ENCODE measurements around the gene TPK1.

Gene TPK1

DNA sequence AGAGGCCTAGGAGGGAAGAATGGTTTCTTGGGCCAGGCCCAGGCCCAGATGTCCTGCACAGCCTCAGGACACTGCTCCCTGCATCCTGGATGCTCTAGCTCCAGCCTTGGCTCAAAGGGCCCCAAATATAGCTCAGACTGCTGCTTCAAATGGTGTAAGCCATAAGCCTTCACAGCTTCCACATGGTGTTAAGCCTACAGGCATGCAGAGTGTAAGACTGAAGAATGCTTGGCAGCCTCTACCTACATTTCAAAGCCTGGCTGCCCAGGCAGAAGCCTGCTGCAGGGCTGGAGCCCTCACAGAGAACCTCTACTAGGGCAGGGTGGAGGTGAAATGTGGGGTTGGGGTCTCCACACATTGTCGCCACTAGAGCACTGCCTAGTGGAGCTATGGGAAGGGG is 118.1 kb downstream of the TPK1 start:
- DNase-seq (ENCODE audit: low read depth, low spot score): no peak
- H3K4me3 ChIP-seq (ENCODE audit: low read depth, low read length): no peak overlapping the region
- TF ChIP-seq, protein P1, sequence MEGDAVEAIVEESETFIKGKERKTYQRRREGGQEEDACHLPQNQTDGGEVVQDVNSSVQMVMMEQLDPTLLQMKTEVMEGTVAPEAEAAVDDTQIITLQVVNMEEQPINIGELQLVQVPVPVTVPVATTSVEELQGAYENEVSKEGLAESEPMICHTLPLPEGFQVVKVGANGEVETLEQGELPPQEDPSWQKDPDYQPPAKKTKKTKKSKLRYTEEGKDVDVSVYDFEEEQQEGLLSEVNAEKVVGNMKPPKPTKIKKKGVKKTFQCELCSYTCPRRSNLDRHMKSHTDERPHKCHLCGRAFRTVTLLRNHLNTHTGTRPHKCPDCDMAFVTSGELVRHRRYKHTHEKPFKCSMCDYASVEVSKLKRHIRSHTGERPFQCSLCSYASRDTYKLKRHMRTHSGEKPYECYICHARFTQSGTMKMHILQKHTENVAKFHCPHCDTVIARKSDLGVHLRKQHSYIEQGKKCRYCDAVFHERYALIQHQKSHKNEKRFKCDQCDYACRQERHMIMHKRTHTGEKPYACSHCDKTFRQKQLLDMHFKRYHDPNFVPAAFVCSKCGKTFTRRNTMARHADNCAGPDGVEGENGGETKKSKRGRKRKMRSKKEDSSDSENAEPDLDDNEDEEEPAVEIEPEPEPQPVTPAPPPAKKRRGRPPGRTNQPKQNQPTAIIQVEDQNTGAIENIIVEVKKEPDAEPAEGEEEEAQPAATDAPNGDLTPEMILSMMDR (IDR thresholded peaks at IDR 0.05; ENCODE audit: insufficient read depth, low read length, missing control alignments): no peak
- POLR2A ChIA-PET: no interaction called here
- CTCF ChIA-PET: no interaction called here

DNA sequence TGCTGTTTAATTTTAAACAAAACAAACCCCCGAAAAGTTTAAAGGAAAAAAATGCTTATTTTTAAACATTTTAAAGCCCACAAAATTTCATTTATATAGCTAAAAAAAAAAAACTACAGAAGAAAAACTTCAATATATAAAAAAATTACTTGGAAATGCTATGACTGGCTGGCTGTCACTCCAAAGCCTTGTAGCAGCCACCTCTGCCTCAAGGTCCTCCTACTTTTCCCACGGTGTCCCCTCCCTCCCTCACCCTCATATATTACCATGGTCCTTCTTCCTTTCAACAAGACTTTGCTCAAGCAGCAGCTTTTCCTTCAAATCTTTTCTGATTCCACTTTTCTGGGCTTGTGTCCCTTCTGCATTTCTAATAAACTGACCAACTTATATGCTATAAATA is 122.0 kb downstream of the TPK1 start:
- no peak for DNase-seq (ENCODE audit: low read depth, low spot score)
- ChIA-PET POLR2A (no interaction called here), CTCF (no interaction called here)
- H3K4me3 ChIP-seq (ENCODE audit: low read depth, low read length): no peak overlapping the region
- TF ChIP-seq, protein P1 (IDR thresholded peaks at IDR 0.05; ENCODE audit: insufficient read depth, low read length, missing control alignments): no peak

GRCh38 chr7:144710791-144711190 is 125.1 kb downstream of the TPK1 start:
- CTCF ChIA-PET: no interaction called here
- TF ChIP-seq, protein P1 (IDR thresholded peaks at IDR 0.05; ENCODE audit: insufficient read depth, low read length, missing control alignments): no peak
- POLR2A ChIA-PET: no interaction called here

DNA sequence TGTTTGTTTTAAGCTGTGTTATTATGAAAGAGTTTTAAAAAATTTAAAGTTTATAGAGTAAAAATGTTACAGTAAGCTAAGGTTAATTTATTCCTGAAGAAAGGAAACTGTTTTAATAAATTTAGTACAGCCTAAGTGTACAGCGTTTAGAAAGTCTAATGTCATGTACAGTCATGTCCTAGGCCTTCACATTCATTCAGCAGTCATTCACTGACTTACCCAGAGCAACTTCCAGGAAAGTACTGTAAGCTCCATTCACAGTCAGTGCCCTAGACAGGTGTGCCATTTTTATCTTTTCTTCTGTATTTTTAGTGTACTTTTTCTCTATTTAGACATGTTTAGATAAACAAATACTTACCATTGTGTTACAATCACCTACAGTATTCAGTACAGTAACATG is 126.8 kb downstream of the TPK1 start:
- ChIA-PET POLR2A (no interaction called here), CTCF (no interaction called here)
- TF ChIP-seq, protein P1 (IDR thresholded peaks at IDR 0.05; ENCODE audit: insufficient read depth, low read length, missing control alignments): no peak
- no peak overlapping the region for H3K4me3 ChIP-seq (ENCODE audit: low read depth, low read length)
- no peak for DNase-seq (ENCODE audit: low read depth, low spot score)

More at GRCh38 chr7:144710791-144711190, 125.1 kb downstream of the TPK1 start:
- no peak for DNase-seq (ENCODE audit: low read depth, low spot score)
- no peak overlapping the region for H3K4me3 ChIP-seq (ENCODE audit: low read depth, low read length)

GRCh38 chr7:144691240-144691639 is 144.6 kb downstream of the TPK1 start:
- ChIA-PET POLR2A (no interaction called here), CTCF (no interaction called here)
- TF ChIP-seq, protein P1 (IDR thresholded peaks at IDR 0.05; ENCODE audit: insufficient read depth, low read length, missing control alignments): no peak
- no peak overlapping the region for H3K4me3 ChIP-seq (ENCODE audit: low read depth, low read length)
- DNase-seq (ENCODE audit: low read depth, low spot score): no peak

- DNase-seq (ENCODE audit: low read depth, low spot score): no peak
- ChIA-PET POLR2A (no interaction called here), CTCF (no interaction called here)
- TF ChIP-seq, protein P1 (IDR thresholded peaks at IDR 0.05; ENCODE audit: insufficient read depth, low read length, missing control alignments): no peak
- no peak overlapping the region for H3K4me3 ChIP-seq (ENCODE audit: low read depth, low read length)
These were observed 153.1 kb downstream of the TPK1 start for GRCh38 chr7:144682581-144683280.
